Endothelial cell of umbilical vein (primary cell): Measurements from ENCODE around the gene LRIG1. TPM values are rescaled to one million over a fixed set of nuclear protein-coding genes. Genes with fewer than 3 reads are reported as not detected.

ENCODE experiments used
- BruUV-seq: library from RNA; stranded (reverse); fragments of 400-500 nt; replicated peaks from 2 replicates; lab custom pipeline; 2021; lab: Mats Ljungman, UMichigan
- CTCF ChIA-PET: fragments of 300-600, 350-600 bp; sonication (Branson Sonifier 250); formaldehyde crosslinking; loops from one replicate; lab custom pipeline; 2021; ENCODE audit warnings: antibody characterized with exemption, inconsistent platforms; lab: Charles Lee
- POLR2A ChIA-PET: fragments of 300-600, 350-600 bp; sonication (Branson Sonifier 250); formaldehyde crosslinking; loops from one replicate; lab custom pipeline; 2021; ENCODE audit warnings: antibody characterized with exemption, inconsistent platforms; lab: Charles Lee
- DNase-seq: peaks from one replicate; pipeline ENCODE4 v3.0.0-alpha.2; 2011; ENCODE audit warnings: low read depth, low spot score
- FAIRE-seq: peaks from 2 replicates; lab custom pipeline; 2011; peaks lifted over from hg19 to GRCh38; lab: Jason Lieb, UNC
- H2AFZ ChIP-seq: 2 replicates; pipeline ENCODE4 v1.6.0; 2012; ENCODE audit warnings: low read depth, low read length, control low read depth, inconsistent platforms
- H3K27ac ChIP-seq: 2 replicates; pipeline ENCODE4 v1.5.1; 2011; ENCODE audit warnings: low read depth, mild to moderate bottlenecking, control low read depth, low read length, moderate library complexity; ENCODE audit not compliant: insufficient read depth
- H3K27me3 ChIP-seq, 2 experiments: 2 replicates each; pipeline versions ENCODE4 v1.6.0 to v1.6.1; 2011; ENCODE audit warnings: low read length in 2 of 2, mixed read lengths in 1 of 2; ENCODE audit not compliant: control insufficient read depth in 2 of 2, insufficient read depth in 2 of 2
- H3K36me3 ChIP-seq, 2 experiments: 2 replicates in 1 of 2; 3 replicates in 1 of 2; pipeline ENCODE4 v1.5.1; 2011; ENCODE audit warnings: low read length in 2 of 2, mild to moderate bottlenecking in 1 of 2, moderate library complexity in 1 of 2; ENCODE audit not compliant: control insufficient read depth in 2 of 2, insufficient read depth in 2 of 2; ENCODE audit errors: extremely low read depth in 1 of 2
- H3K4me1 ChIP-seq: 3 replicates; pipeline ENCODE4 v1.5.1; 2011; ENCODE audit warnings: mild to moderate bottlenecking, low read length; ENCODE audit not compliant: control insufficient read depth, insufficient read depth; ENCODE audit errors: extremely low read depth
- H3K4me2 ChIP-seq: 2 replicates; pipeline ENCODE4 v1.6.1; 2011; ENCODE audit warnings: low read length, control low read depth, mixed read lengths; ENCODE audit not compliant: insufficient read depth
- H3K4me3 ChIP-seq, 3 experiments: fragments of 200-600 bp in 1 of 3; sonication (generic), shearing (Covaris generic) in 1 of 3; replicated peaks in 1 of 3; 2 replicates each; pipeline ENCODE4 v1.5.1; 2011 to 2016; ENCODE audit warnings: control low read depth in 3 of 3, low read length in 3 of 3, mild to moderate bottlenecking in 2 of 3, inconsistent platforms in 1 of 3, low read depth in 1 of 3, moderate library complexity in 1 of 3; ENCODE audit not compliant: insufficient read depth in 1 of 3
- H3K79me2 ChIP-seq: 2 replicates; pipeline ENCODE4 v1.6.0; 2012; ENCODE audit warnings: low read length, inconsistent platforms; ENCODE audit not compliant: control insufficient read depth, insufficient read depth
- H3K9ac ChIP-seq: replicated peaks from 2 replicates; pipeline ENCODE3; 2011; ENCODE audit warnings: low read length, control low read depth; ENCODE audit not compliant: insufficient read depth; ENCODE audit errors: extremely low read depth
- H3K9me1 ChIP-seq: replicated peaks from 3 replicates; pipeline ENCODE4 v1.6.0; 2011; ENCODE audit warnings: mild to moderate bottlenecking, low read length; ENCODE audit not compliant: control insufficient read depth, insufficient read depth; ENCODE audit errors: extremely low read depth
- H3K9me3 ChIP-seq: replicated peaks from 2 replicates; pipeline ENCODE4 v1.5.1; 2012; ENCODE audit warnings: low read length, inconsistent platforms; ENCODE audit not compliant: control insufficient read depth, insufficient read depth
- H4K20me1 ChIP-seq: replicated peaks from 2 replicates; pipeline ENCODE3; 2011; ENCODE audit warnings: mild to moderate bottlenecking, low read length; ENCODE audit not compliant: control insufficient read depth, insufficient read depth; ENCODE audit errors: extremely low read depth
- EZH2 ChIP-seq: IDR thresholded peaks from 2 replicates; pipeline ENCODE4 v1.6.1; 2012; ENCODE audit warnings: borderline replicate concordance, low read depth, mild to moderate bottlenecking, moderate library complexity, low read length, inconsistent platforms; ENCODE audit not compliant: severe bottlenecking
- FOS ChIP-seq: IDR thresholded peaks from 2 replicates; pipeline ENCODE4 v1.6.1; 2011; ENCODE audit warnings: mild to moderate bottlenecking, low read length, moderate library complexity, borderline replicate concordance; ENCODE audit not compliant: insufficient read depth
- GATA2 ChIP-seq: IDR thresholded peaks from 2 replicates; pipeline ENCODE4 v1.7.0; 2011; ENCODE audit warnings: low read depth, mild to moderate bottlenecking, moderate library complexity, mixed read lengths, low read length; ENCODE audit not compliant: insufficient read length, insufficient read depth
- JUN ChIP-seq: IDR thresholded peaks from 2 replicates; pipeline ENCODE4 v1.6.1; 2011; ENCODE audit warnings: borderline replicate concordance, low read depth; ENCODE audit not compliant: insufficient read length, insufficient read depth
- MYC ChIP-seq: IDR thresholded peaks from one replicate; pipeline ENCODE4 v1.6.1; 2011; ENCODE audit warnings: mild to moderate bottlenecking, low read depth, low read length
- POLR2A ChIP-seq: IDR thresholded peaks from 2 replicates; pipeline ENCODE4 v1.6.1; 2012; ENCODE audit warnings: low read depth, mild to moderate bottlenecking, control low read depth, low read length
- dilution Hi-C: fragments of 300-500 bp; cut with MboI; formaldehyde crosslinking; loops from one replicate; pipeline ENCODE4 v1.15.0; 2019; ENCODE audit warnings: low sequenced_read_pairs; ENCODE audit not compliant: extremely low pct_ligation_motif_present
- intact Hi-C: fragments of 100-400 bp; cut with micrococcal nuclease; formaldehyde crosslinking; loops from one replicate; pipeline ENCODE4 v1.10.0; 2022
- polyA plus RNA-seq, 4 experiments: library from polyadenylated mRNA; depleted of rRNA in 3 of 4; stranded (reverse) in 3 of 4; unstranded in 1 of 4; fragments of >200 nt; gene quantifications; 2 replicates each; pipeline versions ENCODE4 v1.2.1 to v1.2.3, GENCODE V29; 2011 to 2012; ENCODE audit warnings: missing spikeins in 1 of 4
- total RNA-seq: library from RNA; stranded (reverse); gene quantifications from 2 replicates; pipeline ENCODE4 v1.2.3, GENCODE V29; 2021
- TF ChIP-seq, protein P1 (sequence below): IDR thresholded peaks from 2 replicates; pipeline ENCODE4 v1.6.1; 2011; ENCODE audit not compliant: insufficient read depth, insufficient read length
- TF ChIP-seq, protein P2 (sequence below), 2 donors: IDR thresholded peaks; 1 replicate in 1 of 2; 2 replicates in 1 of 2; pipeline ENCODE4 v1.5.1; 2011; ENCODE audit warnings: low read length in 2 of 2, mild to moderate bottlenecking in 2 of 2, moderate library complexity in 2 of 2, control low read depth in 1 of 2, inconsistent platforms in 1 of 2, low read depth in 1 of 2; ENCODE audit not compliant: insufficient read depth in 1 of 2; ENCODE audit errors: extremely low read depth in 1 of 2

LRIG1 gene
- total and polyA plus RNA-seq, 2 donors (not counting 3 experiments of a cell fraction or from before 2014, with no cell fraction given) = 50.3 to 52.2 TPM

DNA sequence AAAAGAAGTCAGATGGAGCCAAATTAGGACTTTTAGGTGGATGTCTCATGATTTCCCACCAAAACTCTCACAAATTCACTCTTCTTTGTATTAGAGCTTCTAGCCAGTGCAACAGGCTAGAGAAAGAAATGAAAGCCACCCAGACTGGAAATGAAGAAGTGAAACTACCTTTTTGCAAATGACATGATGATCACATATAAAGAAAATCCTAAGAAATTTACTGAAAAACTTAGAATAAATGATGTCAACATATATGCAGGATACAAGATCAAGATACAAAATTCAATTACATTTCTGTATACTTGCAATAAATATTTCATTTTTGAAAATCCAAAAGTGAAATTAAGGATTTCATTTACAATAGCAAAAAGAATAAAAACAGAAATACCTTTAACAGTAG lies 110.8 kb downstream of the LRIG1 start:
- POLR2A ChIA-PET = no interaction called here
- H3K9ac ChIP-seq = no peak overlapping the region
- H3K27ac ChIP-seq = no peak overlapping the region
- dilution Hi-C loops (loop anchor here (25.0 kb wide), 1 partner anchor 422 kb away; no protein-coding TSS in a partner anchor), intact Hi-C loops (loop anchor here (5.0 kb wide), 1 partner anchor 113 kb away; no protein-coding TSS in a partner anchor)
- FAIRE-seq (no peak), DNase-seq (no peak)
- H3K79me2 ChIP-seq = no peaks in the 10 kb centered on the region
- CTCF ChIA-PET = interaction anchor here (1.4 to 1.6 kb wide), 2 partner anchors 12 to 113 kb away, joined by 4 to 8 read pairs; no protein-coding TSS in a partner anchor
- no peaks in the 10 kb centered on the region for H3K9me1 ChIP-seq
- BruUV-seq = no TSS peak
- H3K4me2 ChIP-seq = no peak overlapping the region
- no peak overlapping the region for H2AFZ ChIP-seq
- TF ChIP-seq, protein P1, sequence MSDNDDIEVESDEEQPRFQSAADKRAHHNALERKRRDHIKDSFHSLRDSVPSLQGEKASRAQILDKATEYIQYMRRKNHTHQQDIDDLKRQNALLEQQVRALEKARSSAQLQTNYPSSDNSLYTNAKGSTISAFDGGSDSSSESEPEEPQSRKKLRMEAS = no peak
- TF ChIP-seq GATA2 (no peak), JUN (no peak), MYC (no peak)
- H3K9me3 ChIP-seq = no peaks in the 10 kb centered on the region
- peaks cover 16 to 27% of the 10 kb centered on the region in 2 experiments for H3K36me3 ChIP-seq
- H3K4me3 ChIP-seq = no peak overlapping the region
- no peaks in the 10 kb centered on the region for H4K20me1 ChIP-seq
- peaks cover 22% of the 10 kb centered on the region for H3K4me1 ChIP-seq
- H3K27me3 ChIP-seq = no peaks in the 10 kb centered on the region

DNA sequence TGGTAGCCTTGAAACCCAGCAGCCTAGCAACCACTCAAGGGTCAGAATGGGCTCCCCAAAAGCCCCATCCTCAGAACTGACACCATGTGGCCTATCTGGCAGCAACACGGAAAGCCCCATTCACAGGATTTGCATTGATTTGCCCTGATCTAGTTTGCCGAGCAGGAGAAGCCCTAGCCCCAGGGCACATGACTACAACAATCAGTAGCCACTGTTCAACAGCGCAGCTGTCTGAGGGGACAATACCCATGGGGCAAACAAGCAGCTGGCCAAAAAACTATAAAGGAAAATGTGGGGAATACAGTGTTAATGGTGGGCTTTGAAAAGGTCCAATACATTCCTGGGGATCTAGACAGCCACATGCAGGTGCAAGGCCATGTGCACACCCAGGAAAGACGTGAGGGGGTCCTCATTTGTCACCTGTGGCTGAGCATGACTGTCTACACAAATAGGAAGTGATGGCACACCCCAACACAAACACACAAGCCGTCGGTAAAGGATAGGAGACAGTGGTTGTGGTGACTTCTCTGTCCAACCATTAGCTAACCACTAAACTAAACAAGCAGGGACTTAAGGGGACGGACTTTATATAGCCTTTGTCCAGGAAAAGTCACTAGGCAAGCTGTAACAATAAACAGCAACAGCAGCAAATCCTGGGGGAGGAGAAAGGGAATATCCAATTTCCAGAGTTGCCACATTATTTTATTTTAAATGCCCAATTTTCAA lies 113.7 kb downstream of the LRIG1 start:
- no peak for TF ChIP-seq FOS
- no peak for TF ChIP-seq EZH2
- no peak for TF ChIP-seq JUN
- TF ChIP-seq POLR2A = no peak
- TF ChIP-seq, protein P2, sequence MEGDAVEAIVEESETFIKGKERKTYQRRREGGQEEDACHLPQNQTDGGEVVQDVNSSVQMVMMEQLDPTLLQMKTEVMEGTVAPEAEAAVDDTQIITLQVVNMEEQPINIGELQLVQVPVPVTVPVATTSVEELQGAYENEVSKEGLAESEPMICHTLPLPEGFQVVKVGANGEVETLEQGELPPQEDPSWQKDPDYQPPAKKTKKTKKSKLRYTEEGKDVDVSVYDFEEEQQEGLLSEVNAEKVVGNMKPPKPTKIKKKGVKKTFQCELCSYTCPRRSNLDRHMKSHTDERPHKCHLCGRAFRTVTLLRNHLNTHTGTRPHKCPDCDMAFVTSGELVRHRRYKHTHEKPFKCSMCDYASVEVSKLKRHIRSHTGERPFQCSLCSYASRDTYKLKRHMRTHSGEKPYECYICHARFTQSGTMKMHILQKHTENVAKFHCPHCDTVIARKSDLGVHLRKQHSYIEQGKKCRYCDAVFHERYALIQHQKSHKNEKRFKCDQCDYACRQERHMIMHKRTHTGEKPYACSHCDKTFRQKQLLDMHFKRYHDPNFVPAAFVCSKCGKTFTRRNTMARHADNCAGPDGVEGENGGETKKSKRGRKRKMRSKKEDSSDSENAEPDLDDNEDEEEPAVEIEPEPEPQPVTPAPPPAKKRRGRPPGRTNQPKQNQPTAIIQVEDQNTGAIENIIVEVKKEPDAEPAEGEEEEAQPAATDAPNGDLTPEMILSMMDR (IDR thresholded peaks at IDR 0.05; ENCODE audit: extremely low read depth in 1 of 2, insufficient read depth in 1 of 2, low read depth in 1 of 2, low read length in 2 of 2) = no peak
- Histone ChIP-seq H3K27ac (no peak overlapping the region), H3K36me3 (peaks cover 13 to 45% of the 10 kb centered on the region in 2 experiments), H4K20me1 (no peaks in the 10 kb centered on the region), H3K4me2 (no peak overlapping the region), H3K79me2 (no peaks in the 10 kb centered on the region), H3K9me3 (no peaks in the 10 kb centered on the region), H3K9me1 (no peaks in the 10 kb centered on the region), H3K9ac (no peak overlapping the region), H3K4me1 (no peaks in the 10 kb centered on the region), H3K4me3 (no peak overlapping the region), H3K27me3 (no peaks in the 10 kb centered on the region), H2AFZ (no peak overlapping the region)
- dilution Hi-C loops = loop anchor here (25.0 kb wide), 1 partner anchor 425 kb away; no protein-coding TSS in a partner anchor
- BruUV-seq = no TSS peak
- DNase-seq (no peak), FAIRE-seq (no peak)
- intact Hi-C loops = no loop called here
- ChIA-PET POLR2A (no interaction called here), CTCF (interaction anchor here (2.2 kb wide), 1 partner anchor 9 kb away, joined by 6 read pairs; no protein-coding TSS in a partner anchor)
